ENCODE data around the gene SNX19.

Gene SNX19

DNA sequence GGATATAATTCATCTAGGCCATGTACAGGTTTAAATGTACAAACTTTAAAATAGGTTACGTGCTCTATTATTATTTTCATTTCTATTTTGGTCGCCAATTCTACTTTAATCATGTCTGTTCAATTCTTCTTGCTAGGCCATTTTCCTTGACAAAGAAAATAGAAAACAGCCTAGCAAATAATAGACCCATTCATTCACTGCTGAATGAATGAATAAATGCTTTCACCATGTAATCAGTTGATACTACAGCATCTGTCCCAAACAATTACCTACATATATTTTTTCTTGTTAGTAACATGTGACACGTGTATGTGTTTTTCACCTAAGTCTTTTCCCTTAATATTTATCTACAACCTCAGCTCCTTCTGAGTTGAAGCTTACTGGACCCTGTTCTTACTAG is 27.5 kb downstream of the SNX19 start:
- TF ChIP-seq SPI1 (IDR thresholded peaks at IDR 0.05; ENCODE audit: borderline replicate concordance, low read depth) = no peak
- TF ChIP-seq, protein P1, sequence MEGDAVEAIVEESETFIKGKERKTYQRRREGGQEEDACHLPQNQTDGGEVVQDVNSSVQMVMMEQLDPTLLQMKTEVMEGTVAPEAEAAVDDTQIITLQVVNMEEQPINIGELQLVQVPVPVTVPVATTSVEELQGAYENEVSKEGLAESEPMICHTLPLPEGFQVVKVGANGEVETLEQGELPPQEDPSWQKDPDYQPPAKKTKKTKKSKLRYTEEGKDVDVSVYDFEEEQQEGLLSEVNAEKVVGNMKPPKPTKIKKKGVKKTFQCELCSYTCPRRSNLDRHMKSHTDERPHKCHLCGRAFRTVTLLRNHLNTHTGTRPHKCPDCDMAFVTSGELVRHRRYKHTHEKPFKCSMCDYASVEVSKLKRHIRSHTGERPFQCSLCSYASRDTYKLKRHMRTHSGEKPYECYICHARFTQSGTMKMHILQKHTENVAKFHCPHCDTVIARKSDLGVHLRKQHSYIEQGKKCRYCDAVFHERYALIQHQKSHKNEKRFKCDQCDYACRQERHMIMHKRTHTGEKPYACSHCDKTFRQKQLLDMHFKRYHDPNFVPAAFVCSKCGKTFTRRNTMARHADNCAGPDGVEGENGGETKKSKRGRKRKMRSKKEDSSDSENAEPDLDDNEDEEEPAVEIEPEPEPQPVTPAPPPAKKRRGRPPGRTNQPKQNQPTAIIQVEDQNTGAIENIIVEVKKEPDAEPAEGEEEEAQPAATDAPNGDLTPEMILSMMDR (IDR thresholded peaks at IDR 0.05; ENCODE audit: insufficient read depth, low read length) = no peak
- TF ChIP-seq GABPA (IDR thresholded peaks at IDR 0.05; ENCODE audit: low read depth) = no peak
- no peak for TF ChIP-seq POLR2AphosphoS5 (IDR thresholded peaks at IDR 0.05; ENCODE audit: low read depth)
- TF ChIP-seq, protein P2, sequence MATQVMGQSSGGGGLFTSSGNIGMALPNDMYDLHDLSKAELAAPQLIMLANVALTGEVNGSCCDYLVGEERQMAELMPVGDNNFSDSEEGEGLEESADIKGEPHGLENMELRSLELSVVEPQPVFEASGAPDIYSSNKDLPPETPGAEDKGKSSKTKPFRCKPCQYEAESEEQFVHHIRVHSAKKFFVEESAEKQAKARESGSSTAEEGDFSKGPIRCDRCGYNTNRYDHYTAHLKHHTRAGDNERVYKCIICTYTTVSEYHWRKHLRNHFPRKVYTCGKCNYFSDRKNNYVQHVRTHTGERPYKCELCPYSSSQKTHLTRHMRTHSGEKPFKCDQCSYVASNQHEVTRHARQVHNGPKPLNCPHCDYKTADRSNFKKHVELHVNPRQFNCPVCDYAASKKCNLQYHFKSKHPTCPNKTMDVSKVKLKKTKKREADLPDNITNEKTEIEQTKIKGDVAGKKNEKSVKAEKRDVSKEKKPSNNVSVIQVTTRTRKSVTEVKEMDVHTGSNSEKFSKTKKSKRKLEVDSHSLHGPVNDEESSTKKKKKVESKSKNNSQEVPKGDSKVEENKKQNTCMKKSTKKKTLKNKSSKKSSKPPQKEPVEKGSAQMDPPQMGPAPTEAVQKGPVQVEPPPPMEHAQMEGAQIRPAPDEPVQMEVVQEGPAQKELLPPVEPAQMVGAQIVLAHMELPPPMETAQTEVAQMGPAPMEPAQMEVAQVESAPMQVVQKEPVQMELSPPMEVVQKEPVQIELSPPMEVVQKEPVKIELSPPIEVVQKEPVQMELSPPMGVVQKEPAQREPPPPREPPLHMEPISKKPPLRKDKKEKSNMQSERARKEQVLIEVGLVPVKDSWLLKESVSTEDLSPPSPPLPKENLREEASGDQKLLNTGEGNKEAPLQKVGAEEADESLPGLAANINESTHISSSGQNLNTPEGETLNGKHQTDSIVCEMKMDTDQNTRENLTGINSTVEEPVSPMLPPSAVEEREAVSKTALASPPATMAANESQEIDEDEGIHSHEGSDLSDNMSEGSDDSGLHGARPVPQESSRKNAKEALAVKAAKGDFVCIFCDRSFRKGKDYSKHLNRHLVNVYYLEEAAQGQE (IDR thresholded peaks at IDR 0.05; ENCODE audit: insufficient replicate concordance, low read depth) = no peak
- Histone ChIP-seq H3K4me3 (replicated peaks; ENCODE audit: insufficient read depth, low read length) (no peak overlapping the region), H3K27ac (replicated peaks) (no peak overlapping the region), H3K27me3 (ENCODE audit: insufficient read depth, poor library complexity, severe bottlenecking) (no peaks in the 10 kb centered on the region)
- no peak for DNase-seq (ENCODE audit: low read depth in 1 of 2, low spot score in 1 of 2)

DNA sequence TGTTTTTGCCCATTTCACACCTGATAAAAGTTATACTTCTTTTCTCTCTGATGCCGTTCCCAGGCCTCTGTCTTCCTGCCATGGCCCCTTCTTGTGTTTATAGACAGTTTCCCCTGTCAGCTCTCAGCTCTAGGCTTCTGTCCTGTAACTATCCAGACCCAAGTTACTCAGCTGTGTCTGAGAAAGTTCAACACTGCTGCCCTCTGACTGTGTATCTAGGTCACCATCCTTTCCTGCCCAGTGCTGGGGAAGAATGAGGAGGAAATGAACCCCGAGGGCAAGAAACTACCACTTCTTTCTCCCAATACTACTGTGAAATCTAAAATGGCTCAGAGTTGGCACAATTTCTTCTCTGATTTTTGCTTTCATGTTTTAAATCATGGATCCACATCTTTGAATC is 29.6 kb downstream of the SNX19 start:
- no peak overlapping the region for H3K4me3 ChIP-seq (replicated peaks; ENCODE audit: insufficient read depth, low read length)
- no peaks in the 10 kb centered on the region for H3K27me3 ChIP-seq (ENCODE audit: insufficient read depth, poor library complexity, severe bottlenecking)
- no peak overlapping the region for H3K27ac ChIP-seq (replicated peaks)
- TF ChIP-seq, protein P2 (IDR thresholded peaks at IDR 0.05; ENCODE audit: insufficient replicate concordance, low read depth) = no peak
- no peak for TF ChIP-seq SPI1 (IDR thresholded peaks at IDR 0.05; ENCODE audit: borderline replicate concordance, low read depth)
- TF ChIP-seq POLR2AphosphoS5 (IDR thresholded peaks at IDR 0.05; ENCODE audit: low read depth) = no peak
- TF ChIP-seq GABPA (IDR thresholded peaks at IDR 0.05; ENCODE audit: low read depth) = no peak
- TF ChIP-seq, protein P1 (IDR thresholded peaks at IDR 0.05; ENCODE audit: insufficient read depth, low read length) = no peak
- DNase-seq (ENCODE audit: low read depth in 1 of 2, low spot score in 1 of 2) = no peak

DNA sequence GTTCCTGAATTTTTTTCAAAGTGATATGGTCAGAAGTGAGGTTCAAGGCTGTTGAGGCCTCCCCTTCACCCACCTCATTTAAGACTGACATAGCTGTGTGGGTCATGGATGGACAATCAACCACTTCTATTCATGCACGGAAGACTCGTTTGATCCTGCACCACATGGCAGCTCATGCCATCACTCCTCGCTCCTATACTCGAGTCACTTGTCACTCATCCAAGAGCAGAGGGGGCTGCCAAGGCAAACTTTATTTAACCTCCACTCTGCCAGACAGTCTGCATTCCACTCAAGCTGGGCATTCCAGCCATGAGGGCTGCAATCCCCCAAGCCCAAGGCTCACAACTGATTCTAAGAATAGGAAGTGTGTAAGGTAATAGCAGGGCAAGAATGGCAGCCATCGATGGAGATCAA is 34.1 kb downstream of the SNX19 start:
- TF ChIP-seq, protein P2 (IDR thresholded peaks at IDR 0.05; ENCODE audit: insufficient replicate concordance, low read depth) = no peak
- TF ChIP-seq, protein P1 (IDR thresholded peaks at IDR 0.05; ENCODE audit: insufficient read depth, low read length) = no peak
- TF ChIP-seq POLR2AphosphoS5 (IDR thresholded peaks at IDR 0.05; ENCODE audit: low read depth) (no peak), SPI1 (IDR thresholded peaks at IDR 0.05; ENCODE audit: borderline replicate concordance, low read depth) (no peak), GABPA (IDR thresholded peaks at IDR 0.05; ENCODE audit: low read depth) (no peak)

More for the DNA sequence above, 34.1 kb downstream of the SNX19 start:
- Histone ChIP-seq H3K27me3 (ENCODE audit: insufficient read depth, poor library complexity, severe bottlenecking) (no peaks in the 10 kb centered on the region), H3K4me3 (replicated peaks; ENCODE audit: insufficient read depth, low read length) (no peak overlapping the region), H3K27ac (replicated peaks) (no peak overlapping the region)
- no peak for DNase-seq (ENCODE audit: low read depth in 1 of 2, low spot score in 1 of 2)
